CD4-positive, alpha-beta T cell treated with Interleukin-1 beta for 1 hour (primary cell): Measurements from ENCODE around the gene KCTD1.
A peak's percentile ranks its signal among the peaks of the same experiment; 100 is the strongest.
"Not testable (repeated sequence)": the region's sequence is repeated elsewhere in the genome, so short reads cannot be mapped to it uniquely, and the experiment has no call there.

ENCODE experiments used
- DNase-seq, 2 donors: peaks; one replicate each; pipeline ENCODE4 v3.0.0-alpha.2; 2020 to 2022

Gene KCTD1

DNA sequence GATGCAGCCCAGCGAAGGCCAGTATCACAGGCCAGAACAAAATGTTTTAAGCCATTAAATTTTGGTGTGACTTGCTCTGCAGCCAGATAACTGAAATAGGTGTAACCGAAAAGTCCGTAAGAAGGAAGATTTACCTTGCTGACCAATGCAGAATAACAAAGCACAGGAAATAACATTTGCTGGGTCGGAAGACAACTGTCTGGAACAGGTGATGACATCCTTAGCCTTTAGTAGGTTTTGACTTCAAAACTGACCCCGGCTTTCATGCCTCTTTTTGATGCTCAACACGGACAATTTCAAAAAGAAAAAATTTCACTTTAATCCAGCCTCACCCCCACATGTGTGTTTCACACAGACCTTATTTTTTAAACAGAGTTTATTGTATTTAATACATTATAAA, 93.7 kb downstream of the KCTD1 start:
- no peak for DNase-seq

DNA sequence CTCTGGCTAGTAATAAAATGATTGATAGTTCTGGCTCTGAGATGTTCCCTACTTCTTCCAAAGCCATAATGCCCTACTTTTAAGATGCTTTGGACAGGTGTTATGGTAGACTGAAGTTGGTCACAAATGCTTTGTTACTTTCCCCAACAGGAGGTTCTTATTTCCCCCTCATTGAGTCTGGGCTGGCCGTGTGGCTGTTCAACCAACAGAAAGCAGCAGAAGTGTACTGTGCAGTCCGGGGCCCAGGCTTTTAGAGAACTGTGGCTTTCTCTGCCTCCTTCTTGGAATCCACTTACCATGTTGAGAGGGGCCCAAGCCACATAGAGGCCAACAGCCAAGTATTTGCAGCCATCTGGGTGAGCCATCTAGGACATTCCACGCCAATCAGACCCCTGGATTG, 94.2 kb downstream of the KCTD1 start:
- no peak for DNase-seq

DNA sequence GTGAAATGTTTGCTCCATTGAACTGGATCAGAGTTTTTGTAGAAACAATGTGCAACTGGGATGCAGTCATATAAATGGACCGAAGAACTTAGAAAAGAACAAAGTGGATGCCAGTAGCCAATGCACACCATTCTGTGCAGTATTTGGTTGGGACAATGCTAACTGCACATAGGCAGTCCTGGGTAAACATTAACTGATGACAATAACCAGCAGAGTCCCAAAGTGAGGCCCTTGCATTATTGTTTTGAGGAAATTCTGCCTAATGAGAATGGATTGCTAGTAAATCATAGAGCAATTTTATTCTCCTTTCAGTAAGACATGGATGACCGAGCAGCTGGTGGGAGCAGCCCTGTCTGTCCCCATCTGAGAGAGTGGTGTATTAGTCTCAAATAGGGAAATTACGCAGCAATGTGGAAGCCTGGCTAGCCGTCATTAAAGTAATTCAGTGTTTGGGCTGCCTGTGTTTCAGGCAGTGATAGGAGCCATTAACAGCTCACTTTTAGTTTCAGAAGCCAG, 94.9 kb downstream of the KCTD1 start:
- DNase-seq, result no peak

DNA sequence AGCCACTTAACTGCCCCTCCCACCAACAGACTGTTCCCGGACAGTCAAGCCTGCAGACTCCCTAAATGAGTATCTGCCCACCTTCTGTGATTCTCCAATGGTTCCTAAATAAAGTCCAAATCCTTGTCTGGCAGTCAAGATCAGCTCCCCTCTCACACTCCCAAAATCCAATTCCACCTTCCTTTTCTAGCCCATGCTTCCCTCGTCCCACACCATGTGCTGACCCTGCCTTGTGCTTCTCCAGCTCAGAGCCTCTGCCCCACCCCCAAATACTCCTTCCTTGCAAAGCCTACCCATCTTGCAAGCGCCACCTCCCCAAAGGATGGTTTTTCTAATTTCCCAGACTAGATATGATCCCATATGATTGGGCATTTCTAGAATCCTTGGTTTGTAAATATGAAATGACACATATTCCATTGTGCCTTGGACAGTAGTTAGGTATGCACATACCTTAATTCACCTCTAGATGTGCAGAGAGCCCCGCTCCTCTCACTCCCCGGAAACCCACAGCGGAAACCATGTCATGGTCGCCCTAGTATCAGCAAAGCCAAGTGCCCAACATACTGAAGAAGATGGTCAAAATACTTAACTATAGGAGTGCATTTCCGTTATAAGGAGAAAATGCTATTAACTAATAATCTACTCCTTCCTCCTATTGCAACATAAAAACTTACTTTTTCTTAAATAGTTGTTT, 97.2 kb downstream of the KCTD1 start:
- no peak for DNase-seq

DNA sequence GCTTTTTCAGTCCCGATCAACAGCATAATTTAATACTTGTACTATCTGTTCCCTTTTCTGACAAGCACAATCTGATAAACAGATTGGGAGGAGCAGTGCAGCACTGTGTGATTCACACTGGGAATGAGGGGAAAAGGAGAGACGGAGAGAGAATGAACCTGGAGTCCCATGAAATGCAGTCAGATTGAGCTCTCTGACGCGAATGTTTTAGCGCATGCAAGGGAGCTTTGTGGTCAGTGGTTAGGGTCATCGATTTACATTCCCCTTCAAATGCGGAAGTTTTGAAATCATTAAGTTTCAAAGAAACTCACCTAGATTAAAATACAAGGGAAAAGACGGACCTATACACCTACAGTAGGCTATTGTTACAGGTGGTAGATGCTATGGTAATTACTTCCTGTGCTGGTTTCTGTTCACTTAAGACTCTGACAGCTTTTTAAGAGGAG, 99.6 kb downstream of the KCTD1 start:
- DNase-seq, result no peak

DNA sequence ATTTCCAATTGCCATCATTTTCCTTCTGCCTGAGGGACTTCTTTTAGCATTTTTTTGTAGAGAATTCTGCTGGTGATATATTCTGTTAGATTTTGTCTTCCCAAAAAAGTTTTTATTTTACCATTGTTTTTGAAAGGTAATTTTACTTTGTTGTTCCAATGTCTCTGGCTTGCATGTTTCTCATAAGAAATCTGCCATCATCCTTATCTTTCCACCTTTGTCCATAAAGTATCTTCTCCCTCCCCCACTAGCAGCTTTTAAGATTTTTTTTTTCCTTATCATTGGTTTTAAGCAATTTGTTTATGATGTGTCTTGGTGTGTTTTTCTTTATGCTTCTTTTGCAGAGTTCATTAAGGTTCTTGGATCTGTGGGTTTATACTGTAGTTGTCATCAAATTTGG, 104.5 kb downstream of the KCTD1 start:
- DNase-seq, result no peak

DNA sequence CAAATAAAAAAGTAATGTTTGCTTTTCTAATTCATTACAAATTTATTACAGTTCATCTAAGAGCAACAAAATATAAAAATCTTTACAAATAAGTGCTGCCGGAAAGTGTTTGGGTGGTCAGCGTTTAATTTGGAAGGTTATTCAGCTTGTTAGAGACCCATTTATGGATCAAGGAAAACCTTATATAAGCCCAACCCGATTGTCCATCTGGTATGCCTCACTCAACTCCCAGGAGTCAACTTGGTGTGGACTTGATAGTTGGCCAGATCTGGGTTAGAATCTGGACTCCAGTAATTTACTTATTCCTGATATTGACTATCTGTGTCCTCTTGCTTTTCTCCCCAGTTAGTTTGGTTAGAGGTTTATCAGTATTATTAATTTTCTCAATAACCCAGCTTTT, 106.2 kb downstream of the KCTD1 start:
- no peak for DNase-seq

DNA sequence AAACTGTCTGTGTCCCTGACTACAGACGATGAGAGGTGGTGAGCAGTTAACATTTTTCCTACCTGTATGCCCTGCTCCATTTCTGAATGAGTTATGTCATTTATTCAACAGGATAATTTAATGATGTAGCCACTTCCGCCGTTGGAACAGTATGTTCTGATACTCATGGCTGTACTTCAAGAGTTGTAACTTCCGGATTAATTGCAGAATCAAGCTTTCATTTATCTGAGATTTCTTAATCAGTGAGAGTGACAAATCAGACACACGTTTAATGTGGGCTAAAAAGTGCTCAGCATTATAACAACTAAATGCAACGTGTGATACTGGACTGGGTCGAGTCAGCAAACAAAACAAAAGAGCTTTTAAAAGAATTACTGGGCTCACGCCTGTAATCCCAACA, 107.7 kb downstream of the KCTD1 start:
- no peak for DNase-seq

DNA sequence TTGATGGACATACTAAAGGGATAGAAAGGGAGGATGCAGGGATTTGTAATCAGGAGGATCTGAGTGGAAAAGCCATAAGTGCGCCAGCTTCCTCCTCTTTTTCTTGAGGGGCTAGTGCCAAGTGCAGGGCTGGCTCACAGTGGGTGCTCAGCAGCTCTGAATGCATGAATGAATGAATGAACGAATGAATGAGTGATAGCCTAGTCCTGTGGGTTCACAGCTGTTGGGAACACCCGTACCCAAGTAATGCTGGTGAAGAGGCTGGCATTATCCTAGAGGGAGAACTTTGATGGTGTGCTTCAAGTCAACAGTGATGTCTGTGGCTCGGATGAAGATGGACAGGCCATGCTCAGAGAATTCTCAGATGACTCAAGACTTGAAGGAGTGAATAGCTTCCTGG, 108.8 kb downstream of the KCTD1 start:
- DNase-seq, result no peak

DNA sequence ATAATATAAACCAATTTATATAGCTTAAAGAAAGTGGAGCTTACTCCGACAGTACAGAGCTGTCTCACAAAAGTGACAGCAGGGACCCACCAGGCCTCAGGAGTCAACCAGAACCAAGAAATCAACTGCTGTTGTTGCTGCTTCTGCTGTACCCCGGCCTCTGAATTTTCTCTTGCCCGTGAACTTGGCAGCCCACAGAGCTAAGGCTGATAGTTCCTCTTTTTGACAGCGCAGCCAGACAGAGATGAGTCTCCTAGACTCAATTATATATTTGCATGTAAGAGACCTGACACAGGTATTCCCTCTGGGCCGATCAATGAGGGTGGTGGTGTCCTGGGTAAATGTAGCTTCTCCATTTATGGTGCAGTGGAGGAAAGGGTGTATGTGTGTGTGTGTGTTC, 109.4 kb downstream of the KCTD1 start:
- DNase-seq, result peak in 1 of 2 donors; percentile 17

DNA sequence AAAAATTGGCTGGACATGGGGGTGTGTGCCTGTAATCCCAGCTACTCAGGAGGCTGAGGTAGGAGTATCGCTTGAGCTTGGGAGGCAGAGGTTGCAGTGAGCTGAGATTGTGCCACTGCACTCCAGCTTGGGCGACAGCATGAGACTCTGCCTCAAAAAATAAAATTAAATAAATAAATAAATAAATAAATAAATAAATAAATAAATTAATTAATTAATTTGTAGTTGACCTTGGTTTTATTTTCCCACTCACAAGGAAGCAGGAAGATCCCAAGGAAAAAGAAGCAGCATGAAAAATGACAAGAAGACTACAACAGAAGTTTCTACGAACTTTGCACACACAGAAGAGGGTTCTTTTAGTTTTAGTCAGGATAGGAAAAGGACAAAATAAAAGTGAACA, 110.7 kb downstream of the KCTD1 start:
- not testable (repeated sequence) for DNase-seq

DNA sequence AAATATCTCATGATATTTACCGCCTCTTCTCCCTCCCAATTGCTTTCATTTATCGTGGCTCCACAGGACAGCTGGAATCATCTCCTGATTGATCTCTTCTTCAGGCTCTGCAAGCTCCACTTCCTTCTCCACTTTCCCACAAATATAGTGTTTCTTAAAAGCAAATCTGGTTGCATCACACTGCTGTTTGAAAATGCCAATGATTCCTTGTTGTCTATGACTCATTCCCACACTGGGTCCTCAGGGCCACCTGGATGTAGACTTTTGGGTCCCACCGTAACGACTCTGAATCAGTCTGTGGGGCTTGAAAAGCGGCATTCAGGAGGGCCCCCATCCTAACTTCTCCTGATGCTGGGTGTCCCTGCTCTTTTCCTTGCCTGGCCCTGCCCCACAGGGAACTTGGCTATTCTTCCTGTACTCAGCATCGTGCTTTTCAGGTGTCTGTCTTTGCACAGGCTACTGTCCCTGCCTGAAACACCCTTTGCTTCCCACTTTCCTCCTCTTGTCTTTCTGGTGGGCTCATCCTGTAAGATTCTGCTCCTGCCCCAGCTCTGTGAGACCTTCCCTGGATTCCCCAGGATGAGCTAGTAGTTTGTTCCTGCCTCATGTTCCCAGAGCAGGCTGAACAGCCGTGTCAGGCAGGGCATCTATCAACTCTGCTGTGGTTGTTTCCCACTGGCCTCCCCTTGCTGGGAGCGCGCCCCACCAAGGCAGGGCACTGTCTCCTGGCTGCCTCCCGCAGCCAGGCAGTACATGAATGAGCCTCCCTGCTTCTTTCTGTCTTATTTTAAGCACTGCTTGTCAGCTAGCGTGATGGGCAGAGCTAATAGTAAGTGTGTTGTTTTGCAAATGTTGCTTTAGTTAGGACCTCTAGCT, 111.9 kb downstream of the KCTD1 start:
- DNase-seq, result no peak

DNA sequence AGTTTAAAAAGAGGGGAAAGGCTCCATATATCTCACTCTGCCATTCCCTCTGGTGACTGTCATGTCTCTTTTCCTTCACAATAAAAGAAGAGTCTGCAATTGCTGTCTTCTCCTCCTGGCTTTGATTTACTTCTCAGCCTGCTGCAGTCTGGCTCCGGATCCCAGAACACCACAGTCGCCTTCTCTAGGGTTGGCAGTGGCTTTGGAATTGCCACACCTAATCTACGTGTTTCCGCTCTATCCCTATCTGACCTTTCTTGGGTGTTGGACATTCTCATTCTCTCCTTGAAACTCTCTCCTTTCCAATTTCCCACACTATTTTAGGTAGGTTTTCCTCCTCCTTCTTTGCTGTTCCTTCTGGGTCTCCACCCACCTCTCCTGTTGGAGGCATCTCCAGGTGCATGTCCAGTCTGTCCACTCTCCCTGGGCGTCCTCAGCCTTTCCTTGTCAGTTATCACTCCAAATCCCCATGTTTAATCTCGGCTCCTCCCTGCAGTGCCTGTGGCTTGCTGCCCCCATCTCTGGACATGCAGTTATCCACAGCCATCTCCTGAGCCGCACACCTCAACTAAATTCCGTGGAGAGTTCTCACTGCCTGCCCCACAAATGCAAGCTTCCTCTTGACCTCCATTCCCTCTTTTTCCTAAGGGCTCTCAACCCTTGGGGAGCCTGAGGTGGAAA, 112.8 kb downstream of the KCTD1 start:
- no peak for DNase-seq

DNA sequence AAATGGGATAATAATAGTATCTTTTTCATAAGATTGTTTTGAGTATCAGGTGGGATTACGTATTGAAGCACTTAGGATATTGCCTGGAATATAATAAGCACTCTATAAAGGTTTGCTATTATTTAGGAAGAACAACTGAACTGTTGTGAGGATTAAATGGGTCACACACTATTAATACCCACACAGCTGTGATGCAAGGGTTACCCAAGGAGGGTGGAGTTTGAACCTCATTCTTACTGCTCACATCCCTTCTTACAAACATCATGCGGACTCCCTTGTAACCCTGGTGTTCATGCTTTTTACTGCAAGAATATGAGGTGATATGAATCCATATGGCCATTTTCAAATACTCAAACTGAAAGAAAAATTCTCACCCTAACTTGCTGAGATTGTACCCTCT, 113.5 kb downstream of the KCTD1 start:
- DNase-seq, result no peak

DNA sequence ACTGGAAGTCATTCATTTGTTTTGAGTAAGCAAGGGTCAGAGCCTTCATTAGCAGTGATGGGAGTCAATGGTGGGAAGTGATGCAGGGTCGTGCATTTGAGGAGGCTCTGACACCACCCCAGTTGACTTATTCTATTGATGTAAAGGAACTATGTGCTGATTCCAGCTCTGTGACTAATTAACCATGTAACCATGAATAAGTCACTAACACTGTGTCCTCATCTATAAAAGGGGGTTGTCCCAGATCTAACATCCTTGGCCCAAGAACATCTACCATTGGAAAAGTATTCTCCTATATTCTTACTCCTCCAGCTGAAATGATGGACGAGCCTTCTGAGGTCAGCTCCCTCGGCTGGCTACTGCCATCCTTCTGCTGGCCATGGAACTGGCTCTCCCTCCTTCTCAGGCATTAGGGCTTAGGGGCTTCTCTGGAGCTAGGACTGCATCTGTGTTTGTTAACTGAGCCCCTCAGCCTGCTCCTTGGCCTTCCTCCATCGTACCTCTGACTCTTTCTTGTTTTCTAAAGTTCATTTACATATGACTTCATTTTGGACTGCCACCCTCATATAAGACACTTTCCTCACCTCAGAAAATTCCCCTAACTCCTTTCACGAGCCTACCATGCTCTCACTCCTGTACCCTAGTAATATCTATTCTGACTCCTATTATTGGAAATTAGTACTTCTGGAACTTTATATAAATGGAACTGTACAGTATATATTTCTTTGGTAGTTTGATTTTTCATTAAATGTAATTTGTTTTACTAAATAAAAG, 115.5 kb downstream of the KCTD1 start:
- DNase-seq, result no peak

DNA sequence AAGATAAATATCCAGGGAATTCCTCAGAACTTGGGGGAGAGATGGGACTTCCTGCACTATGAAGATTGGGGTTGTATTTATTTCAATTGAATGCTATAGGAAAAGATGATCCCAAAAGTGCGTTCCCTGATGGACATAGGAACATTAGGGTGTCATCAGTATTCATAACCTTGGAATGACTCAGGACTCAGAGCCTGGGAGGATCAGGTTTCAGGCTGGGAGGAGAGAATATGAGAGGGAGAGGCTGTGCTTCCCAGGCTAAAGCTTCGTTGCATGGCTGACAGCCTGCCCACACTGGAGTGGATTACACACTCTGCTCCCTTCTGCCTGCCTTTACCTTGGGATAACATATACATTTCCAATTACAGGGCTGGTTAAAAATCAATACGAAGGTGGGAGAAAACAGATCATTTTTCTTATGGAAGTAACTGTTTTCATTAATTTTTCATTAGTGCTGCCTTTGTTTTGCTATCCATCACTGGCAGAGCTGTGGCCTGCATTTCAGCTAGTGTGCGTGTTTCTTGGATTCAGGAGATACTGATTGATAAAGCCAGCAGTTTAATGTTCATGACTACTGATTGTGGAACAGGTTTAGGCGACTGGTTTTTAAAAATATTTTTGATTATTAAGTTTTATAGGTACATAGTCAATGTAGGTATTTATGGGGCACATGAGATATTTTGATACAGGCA, 118.7 kb downstream of the KCTD1 start:
- DNase-seq, result no peak

DNA sequence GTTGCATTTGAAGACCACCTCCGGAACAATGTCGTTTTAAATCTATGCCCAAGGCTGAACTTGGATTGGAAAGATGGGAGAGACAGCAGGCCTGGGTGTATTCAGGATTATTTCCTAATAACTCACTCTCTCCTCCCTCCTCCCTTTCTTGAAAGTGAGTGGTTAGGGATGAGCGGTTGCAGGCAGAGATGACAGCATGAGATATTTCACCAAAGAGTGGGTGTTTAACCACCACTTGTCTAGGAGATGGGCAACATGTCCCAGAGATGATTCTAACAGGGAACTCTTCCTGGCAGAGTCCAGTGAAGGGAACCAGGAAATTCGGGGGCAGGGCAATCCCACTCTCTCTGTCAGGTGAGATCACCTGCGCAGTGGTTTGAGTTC, 123.2 kb downstream of the KCTD1 start:
- no peak for DNase-seq

DNA sequence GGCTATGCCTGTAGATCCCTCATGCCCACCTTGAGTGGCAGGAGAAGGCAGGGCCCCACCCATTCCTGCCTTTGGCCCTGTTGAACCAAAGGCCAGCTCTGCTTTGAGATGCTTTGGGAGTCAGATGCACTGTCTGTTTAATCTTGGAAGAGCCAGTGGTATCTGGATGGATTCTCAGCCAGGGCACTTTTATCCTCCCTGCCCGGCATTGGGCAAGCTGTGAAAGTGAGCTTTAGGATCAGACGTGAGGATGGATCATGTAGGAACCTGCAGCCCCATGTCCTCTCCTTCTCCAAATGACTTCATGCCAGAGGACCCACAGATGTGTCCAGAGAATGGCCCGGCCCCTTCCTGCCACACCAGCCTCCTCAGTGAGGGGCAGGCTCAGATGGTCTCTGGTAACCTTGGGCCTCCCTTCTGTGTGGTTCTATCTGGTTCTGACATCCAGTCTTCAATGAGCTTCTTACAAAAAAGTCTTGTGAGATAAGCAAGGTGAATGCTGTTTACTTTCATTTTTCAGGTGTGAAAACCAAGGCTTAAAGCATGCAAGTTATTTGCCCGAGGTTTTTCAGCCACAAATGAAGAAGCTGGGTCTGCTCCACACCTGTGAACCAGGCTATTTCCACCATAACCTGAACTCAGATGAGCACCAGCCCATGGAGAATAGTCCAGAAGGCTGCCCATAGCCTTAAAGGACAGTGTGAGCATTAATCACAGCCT, 123.8 kb downstream of the KCTD1 start:
- DNase-seq, result no peak

DNA sequence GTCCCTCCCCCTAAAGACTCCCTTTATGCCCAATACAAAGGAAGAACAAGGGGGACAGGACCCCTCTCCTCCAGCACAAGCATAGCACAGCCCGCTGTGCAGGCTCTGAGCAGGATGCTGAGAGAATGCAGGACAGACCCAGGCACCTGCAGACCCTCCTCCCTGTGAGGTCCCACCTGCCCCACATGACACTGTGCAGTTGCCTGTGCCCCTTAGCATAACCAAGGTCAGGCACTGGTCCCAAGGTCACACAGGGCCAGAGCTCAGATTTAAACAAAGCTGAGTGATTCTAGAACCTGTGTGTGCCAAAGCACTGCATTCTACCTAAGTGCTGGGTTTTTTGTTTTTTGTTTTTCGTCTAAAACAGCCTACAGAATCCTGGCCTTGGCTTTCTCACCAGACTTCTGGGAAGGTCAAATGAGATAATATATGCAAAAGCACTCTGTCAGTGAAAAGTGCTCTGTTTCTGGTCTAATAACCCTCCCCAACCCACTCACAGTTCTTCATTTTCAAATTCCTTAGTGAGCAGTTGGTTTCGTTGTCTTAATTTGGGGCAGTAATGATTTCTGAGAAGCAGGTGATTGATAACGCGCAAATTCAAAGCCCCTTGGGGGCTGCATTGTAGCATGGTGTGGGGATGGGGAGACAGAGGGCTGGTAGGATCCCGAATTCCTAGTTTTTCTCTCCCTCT, 125.7 kb downstream of the KCTD1 start:
- no peak for DNase-seq

DNA sequence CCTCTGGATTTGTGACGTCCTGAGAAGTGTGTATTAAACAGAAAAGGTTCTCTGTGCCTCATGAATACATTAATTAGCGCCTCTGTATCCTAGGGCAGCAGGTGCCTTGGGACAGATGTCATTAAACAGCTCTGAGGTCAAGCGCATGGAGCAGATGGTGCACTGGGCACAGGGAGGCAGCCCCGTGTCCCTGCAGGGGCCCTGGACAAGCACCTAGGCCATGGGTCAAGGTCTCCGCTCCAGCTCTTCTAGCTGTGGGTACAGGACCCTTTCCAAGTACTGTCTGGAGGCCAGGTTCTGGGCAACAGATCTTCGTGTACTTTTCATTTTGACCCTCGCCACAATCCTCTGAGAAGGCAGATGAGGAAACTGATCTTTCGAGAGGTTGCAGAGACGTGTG, 126.4 kb downstream of the KCTD1 start:
- no peak for DNase-seq

DNA sequence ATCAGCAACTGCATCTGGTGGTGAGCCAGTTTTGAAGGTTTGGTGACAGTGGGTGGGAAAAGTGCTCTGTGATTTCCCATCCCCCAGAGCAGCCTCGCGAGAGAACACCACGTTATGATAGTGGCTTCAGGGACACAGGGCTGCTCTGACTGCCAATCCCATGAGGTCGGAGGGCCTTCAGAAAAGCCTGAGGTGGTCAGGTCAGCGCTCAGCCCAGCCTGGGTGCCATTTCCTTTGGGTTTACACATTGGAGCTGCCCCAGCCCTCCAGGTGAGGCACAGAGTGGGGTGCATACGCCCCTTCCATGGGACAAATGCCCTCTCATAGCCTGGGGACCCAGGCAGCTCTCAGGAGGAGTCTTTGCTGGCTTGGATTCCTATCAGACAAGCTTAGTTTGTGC, 126.8 kb downstream of the KCTD1 start:
- DNase-seq, result no peak
